GM21367 (cell line): ENCODE measurements around the gene BRAP.
"Not testable (repeated sequence)": the region's sequence is repeated elsewhere in the genome, so short reads cannot be mapped to it uniquely, and the experiment has no call there.

Experiments
- ATAC-seq: cut with Tn5 transposase; IDR thresholded peaks from one replicate; pipeline ENCODE4 v1.9.1; 2021; ENCODE audit not compliant: unreplicated experiment

The BRAP gene, protein sequence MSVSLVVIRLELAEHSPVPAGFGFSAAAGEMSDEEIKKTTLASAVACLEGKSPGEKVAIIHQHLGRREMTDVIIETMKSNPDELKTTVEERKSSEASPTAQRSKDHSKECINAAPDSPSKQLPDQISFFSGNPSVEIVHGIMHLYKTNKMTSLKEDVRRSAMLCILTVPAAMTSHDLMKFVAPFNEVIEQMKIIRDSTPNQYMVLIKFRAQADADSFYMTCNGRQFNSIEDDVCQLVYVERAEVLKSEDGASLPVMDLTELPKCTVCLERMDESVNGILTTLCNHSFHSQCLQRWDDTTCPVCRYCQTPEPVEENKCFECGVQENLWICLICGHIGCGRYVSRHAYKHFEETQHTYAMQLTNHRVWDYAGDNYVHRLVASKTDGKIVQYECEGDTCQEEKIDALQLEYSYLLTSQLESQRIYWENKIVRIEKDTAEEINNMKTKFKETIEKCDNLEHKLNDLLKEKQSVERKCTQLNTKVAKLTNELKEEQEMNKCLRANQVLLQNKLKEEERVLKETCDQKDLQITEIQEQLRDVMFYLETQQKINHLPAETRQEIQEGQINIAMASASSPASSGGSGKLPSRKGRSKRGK

DNA sequence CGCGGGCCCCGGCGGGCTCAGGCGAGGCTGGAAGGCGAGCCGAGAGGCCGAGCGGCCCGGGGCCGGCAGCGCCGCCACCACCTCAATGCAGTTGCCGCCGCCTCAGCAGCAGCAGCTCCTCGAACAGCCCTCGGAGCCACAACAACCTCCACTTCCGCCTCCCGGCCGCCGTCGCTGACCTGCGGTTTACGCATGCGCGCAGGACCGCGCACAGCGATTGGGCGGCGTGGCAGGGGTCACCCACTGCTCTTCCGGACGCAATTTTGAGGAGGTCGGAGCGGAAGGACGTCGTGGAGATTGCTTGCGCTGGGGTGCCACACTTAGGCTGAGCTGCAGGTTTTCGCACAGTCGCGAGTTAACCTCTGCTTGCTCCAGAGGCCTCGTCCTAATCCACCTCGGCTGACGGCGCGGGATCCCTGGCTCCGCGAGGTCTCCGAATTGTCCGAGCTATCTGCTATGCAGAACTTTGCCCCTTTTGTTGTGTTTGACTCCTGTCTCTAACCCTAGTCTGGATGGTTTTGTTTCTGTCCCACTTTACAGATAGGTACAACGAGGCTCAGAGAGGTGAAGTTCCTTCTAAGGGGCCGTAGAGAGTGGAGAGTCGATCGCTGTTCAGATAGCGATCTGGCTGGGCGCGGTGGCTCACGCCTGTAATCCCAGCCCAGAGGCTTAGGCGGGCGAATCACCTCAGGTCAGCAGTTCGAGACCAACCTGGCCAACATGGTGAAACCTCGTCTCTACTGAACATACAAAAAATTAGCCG, at the start of gene BRAP, which contains the start of gene ACAD10:
BRAP (minus strand) TSS at position 146 of the 763 bp plus-strand sequence. CDS start 164 bp downstream, outside the sequence.
ACAD10 (plus strand) TSS at position 243 of the 763 bp plus-strand sequence. CDS start 6,657 bp downstream, outside the sequence.
- ATAC-seq, result peak; percentile 86

DNA sequence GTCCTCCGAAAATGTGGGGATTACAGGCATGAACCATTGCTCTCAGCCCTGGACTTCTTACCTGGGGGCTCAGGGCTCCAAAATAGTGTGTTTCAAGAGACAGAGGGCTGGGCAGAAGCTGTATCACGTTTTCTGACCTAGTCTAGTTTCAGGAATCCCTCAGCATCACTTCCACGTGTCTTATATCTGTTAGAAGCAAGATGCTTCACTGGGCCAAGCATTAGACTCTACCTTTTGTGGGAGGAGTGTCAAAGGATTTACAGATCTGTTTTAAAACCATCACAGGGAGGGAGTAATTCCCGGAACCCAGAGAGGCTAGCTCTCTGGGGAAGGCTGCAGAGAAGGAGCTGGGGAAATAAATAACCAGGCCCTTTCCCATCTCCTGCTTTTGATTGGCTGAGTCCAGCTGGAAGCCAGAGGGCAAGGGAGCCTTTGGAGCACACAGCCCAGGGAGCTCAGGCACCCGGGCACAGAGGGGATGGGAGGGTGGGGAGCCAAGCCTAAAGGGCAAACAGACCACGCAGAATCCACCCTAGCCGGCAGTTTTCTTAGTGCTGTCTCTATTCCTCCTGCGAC, 47.7 kb upstream of the BRAP start:
- ATAC-seq, result no peak

DNA sequence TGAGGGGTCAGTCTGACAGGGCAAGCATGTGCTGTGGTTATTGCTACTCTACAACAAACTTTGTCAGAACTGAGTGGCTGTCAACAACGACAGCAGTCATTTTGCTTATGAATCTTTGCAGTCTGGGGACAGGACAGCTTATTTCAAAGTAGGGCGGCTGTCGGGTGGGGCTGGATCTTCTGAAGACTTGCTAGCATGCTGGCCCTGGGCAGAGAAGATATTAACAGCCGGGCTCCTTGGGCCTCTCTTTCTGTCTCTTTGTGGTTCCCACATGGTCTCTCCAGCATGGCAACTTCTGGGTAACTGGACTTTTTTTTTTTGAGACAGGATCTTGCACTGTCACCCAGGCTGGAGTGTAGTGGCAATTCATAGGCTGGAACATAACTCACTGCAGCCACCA, 47.0 kb upstream of the BRAP start:
- ATAC-seq, result no peak

DNA sequence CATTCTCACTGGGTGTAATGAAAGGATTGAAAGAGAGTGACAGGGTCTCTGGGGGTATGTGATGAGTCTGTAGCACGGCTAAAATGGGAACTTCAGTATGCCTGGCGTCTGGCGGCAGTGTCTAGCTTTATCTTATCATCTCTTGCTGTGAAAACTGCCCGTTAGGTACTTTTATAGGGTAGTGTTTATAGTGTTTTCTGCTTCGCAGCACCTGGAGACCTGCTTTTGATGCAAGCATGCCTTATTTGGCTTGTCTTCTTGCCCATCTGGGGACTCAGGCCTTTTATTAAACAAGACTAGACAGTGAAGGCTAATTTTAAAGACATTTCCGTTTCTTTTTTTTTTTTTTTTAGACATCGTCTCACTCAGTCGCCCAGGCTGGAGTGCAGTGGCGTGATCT, 44.7 kb upstream of the BRAP start:
- no peak for ATAC-seq

DNA sequence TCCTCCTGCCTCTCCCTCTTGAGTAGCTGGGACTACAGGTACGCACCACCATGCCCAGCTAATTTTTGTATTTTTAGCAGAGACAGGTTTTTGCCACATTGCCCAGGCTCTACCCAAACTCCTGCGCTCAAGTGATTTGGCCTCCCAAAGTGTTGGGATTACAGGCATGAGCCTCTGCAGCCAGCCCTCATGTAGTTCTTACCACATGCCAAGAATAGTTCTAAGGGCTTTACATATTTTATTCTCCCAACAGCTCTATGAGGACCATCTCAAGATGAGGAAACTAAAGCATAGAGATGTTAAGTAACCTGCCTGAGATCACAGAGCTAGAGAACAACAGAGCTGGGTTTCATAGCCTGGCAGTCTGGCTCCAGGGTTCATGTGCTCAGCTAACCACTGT, 43.0 kb upstream of the BRAP start:
- ATAC-seq, result no peak

DNA sequence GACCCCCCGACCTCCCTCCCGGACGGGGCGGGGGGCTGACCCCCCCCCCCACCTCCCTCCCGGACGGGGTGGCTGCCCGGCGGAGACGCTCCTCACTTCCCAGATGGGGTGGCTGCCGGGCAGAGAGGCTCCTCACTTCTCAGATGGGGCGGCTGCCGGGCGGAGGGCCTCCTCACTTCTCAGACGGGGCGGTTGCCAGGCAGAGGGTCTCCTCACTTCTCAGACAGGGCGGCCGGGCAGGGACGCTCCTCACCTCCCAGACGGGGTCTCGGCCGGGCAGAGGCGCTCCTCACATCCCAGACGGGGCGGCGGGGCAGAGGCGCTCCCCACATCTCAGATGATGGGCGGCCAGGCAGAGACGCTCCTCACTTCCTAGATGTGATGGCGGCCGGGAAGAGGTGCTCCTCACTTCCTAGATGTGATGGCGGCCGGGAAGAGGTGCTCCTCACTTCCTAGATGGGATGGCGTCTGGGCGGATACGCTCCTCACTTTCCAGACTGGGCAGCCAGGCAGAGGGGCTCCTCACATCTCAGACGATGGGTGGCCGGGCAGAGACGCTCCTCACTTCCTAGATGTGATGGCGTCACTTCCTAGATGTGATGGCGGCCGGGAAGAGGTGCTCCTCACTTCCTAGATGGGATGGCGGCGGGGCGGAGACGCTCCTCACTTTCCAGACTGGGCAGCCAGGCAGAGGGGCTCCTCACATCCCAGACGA, 38.0 kb upstream of the BRAP start:
- not testable (repeated sequence) for ATAC-seq

DNA sequence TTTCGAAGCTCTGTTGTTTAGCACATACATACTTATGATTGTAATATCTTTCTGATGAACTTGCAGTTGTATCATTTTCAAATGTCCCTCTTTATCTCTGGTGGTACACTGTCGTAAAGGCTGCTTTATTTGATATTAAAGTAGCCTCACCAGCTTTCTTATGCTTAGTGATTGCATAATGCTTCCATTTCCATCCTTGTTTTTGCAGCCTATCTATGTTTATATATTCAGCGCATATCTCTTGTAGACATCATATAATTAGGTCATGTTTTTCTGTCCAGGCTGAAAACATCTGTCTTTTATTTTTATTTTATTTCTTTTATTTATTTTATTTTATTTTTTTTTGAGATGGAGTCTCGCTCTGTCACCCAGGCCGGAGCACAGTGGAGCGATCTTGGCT, 34.7 kb upstream of the BRAP start:
- ATAC-seq, result no peak

DNA sequence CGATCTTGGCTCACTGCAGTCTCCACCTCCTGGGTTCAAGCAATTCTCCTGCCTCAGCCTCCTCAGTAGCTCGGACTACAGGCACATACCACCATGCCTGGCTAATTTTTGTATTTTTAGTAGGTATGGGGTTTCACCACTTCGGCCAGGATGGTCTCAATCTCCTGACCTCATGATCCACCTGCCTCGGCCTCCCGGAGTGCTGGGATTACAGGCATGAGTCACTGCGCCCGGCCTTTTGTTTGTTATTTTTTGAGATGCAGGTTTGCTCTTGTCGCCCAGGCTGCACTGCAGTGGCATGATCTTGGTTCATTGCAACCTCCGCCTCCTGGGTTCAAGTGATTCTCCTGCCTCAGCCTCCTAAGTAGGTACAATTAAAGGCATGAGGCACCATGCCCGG, 33.6 kb upstream of the BRAP start:
- not testable (repeated sequence) for ATAC-seq

DNA sequence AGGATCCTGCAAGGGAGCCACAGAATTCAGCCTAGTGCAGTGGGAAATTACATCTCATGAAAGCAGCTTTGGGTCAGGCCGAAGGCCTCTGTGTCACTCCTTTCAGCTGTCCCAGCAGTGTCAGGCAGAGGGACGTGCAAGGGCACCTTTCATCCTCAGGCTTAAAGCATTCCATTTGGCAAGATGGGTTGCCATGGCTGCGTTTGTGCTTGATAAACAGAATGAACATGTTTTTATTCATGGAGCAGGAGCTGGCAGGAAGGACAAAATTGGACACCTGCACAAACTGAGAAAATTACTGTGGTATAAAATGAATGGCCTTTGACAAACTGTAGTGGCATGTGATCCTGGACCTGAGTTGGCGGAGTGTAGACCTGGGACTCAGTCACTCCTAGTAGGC, 29.5 kb upstream of the BRAP start:
- no peak for ATAC-seq

DNA sequence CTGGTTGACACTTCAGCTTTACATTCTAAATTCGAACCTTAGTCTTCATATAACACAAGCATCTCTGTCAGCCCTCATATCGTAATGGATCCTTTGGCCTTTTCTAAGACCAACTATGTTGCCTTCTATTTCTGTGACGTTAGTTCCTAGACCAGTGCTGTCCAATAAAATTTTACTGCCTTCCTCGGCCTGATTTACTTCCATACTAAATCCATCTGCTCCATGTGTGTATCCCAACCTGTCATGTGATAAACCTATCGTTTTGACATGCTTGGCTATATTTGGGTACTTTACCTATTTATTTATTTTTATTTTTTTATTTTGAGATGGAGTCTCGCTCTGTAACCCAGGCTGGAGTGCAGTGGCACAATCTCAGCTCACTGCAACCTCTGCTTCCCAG, 20.4 kb upstream of the BRAP start:
- ATAC-seq, result no peak

DNA sequence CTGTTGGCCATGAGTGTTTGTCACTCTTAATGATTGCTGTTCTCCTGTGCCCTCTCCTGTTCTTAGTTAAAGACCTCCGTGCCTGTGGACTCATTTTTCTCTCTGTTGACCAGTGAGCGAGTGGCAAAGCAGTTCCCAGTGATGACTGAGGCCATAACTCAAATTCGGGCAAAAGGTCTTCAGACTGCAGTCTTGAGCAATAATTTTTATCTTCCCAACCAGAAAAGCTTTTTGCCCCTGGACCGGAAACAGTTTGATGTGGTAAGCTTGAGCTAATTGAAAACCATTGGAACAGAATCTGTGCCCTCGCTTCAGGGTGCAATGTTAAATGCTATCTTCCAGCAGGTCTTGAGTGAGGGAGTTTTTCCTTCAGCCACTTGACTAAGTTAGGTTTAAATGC, 19.9 kb upstream of the BRAP start:
- ATAC-seq, result no peak

DNA sequence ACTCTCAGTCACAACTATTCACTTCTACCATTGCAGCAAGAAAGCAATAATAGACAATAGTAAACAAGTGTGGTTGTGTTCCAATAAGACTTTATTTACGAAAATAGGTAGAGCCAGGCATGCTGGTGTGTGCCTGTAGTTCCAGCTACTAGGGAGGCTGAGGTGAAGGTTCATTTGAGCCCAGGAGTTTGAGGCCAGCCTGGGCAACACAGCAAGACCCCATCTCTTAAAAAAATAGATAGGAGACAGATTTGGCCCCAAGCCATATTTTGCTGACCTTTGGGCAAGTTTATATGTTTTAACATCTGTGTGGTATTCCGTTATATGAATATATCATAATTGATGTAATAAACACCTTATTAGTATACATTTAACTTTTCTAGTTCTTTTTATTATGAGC, 14.2 kb upstream of the BRAP start:
- ATAC-seq, result no peak

DNA sequence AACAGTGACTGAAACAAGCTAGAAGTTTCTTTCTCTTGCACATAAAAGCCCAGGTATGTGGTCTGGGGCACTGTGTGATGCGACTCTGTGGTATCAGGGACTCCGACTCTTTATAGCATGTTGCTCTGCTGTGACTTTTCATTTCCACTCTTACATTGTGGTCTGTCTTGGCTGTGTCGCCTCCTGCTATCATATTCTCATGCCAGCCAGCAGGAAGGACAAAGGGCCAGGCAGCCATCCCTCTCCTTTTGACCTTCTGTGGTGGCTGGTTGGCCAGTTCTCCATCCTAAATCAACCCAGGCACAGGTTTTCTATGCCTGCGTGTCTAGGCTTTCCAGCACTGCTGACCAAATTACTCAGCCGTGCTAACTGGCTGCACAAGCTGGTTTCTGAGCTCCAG, 8.1 kb upstream of the BRAP start:
- ATAC-seq, result no peak

DNA sequence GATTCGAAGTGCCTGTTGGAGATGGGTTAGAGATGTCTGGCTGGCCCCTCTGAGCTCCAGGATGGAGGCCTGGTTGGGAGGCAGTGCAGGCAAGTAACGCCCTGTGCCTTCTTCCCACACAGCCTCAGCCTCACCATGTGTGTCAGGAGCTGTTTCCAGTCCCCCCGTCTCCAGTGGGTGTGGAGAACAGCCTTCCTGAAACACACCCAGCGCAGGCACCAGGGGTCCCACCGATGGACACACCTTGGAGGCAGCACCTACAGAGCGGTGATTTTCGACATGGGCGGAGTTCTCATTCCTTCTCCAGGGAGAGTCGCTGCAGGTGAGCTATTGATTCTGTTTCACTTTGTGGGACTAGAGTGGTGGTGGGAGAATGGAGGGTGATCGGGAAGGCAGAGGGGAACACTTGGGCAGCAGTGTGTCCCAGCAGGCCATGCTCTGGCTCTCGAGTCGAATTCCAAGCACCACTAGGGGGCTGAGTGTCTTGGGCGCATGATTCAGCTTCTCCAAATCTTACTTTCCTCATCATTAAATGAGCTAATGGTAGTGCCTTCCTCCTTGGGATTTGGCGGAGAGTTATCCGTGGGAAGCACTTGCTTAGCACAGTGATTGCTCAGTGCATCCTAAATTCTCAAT, 6.9 kb upstream of the BRAP start:
- no peak for ATAC-seq

DNA sequence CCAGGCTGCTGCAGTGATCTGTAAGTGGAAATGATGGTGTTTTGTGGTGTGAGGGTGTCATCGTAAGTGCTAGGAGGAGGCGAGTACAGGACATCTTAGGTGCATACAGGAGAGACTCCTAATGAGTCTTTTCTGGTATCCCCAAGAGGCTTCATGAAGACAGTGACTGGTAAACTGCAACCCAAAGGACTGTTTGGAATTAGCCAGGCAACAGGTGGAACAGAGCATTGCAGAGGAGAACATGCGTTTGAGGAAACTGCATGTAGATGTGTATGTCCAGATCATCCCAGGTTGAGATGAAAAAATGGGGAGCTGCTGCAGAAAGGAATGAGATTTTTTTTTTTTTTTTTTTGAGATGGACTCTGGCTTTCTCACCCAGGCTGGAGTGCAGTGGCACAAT, 5.5 kb upstream of the BRAP start:
- ATAC-seq, result no peak

DNA sequence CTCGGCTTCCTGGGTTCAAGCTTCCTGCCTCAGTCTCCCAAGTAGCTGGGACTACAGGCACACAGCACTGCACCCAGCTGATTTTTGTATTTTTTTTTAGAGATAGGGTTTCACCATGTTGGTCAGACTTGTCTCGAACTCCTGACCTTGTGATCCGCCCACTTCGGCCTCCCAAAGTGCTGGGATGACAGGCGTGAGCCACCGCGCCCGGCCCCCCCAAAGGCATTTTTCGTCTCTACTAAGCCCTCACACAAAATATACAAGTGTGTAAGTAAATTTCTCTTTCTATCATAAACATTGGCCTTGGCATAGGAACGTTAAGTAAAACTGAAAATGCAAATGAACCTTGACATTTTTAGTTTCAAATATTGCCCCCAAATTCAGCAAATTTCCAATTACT, 2.2 kb upstream of the BRAP start:
- ATAC-seq, result no peak

DNA sequence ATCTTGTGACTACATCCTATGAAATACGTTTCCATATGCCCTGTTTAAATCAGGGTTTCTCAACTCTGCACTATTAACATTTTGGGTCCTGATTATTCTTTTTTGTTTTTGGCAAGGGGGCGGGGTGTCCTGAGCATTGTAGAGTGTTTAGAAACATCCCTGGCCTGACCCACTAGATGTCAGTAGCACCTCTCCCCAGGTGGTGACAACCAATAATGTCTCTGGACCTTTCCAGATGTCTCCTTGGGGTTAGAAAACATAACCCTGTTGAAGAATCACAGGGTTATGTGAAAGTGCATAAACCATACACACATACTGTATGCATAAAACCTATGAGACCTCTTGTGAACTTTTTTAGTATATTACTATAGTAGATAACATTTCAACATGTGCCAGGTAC, 1.5 kb upstream of the BRAP start:
- no peak for ATAC-seq

DNA sequence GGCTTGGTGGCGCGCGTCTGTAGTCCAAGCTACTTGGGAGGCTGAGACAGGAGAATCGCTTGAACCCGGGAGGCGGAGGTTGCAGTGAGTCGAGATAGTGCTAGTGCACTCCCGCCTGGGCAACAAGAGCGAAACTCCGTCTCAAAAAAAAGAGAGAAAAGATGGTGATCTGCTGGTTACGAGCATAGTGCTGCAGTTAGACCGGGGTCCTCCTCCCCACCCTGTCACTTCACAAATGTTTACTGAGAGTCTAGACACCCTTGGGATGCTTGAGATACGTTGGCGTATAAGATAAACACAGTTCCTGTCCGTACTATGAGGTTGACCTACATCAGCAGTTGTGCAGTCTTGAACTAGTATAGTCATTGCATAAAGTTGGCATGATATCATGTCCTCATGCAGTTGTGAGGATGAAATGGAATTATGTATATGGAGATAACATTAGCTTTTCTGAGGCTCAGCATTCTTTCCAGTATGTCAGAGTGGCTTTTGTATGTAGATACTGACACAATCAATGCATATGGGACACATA, 884 bp upstream of the BRAP start:
- no peak for ATAC-seq

DNA sequence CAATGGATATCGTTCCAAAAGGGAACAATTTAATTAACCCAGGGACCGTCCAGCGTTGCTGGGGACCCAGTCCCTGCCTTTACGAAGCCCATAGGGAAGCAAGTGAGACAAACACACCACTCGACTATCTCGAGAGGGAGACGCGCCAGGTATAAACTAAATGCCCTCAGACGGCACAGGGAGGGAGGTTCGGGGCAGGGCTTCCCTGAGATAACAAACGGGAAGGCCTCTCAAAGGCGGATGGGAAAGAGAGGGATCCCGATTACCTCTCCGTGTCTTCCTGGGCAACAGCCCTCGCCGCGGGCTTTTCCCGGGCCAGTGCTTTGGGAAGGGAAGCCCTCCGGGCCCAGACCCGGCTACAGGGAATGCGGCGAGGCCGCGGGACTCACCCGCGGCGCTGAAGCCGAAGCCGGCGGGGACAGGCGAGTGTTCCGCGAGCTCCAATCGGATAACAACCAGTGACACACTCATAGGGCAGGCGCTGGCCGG, 390 bp downstream of the BRAP start:
- peak; percentile 6 for ATAC-seq
